HepG2 (cell line): ENCODE data around the gene SLC38A2. TPM values are rescaled to one million over a fixed set of nuclear protein-coding genes. Genes with fewer than 3 reads are reported as not detected.

Source experiments
- HDAC2 ChIP-seq: sonication (generic); formaldehyde crosslinking; IDR thresholded peaks from 2 replicates; pipeline ENCODE4 v1.4.0; 2020; ENCODE audit warnings: missing genetic modification reagents
- HNF1B ChIP-seq: sonication (generic); formaldehyde crosslinking; IDR thresholded peaks from 2 replicates; pipeline ENCODE4 v1.5.1; 2020; ENCODE audit warnings: mild to moderate bottlenecking, moderate library complexity, missing genetic modification reagents
- KAT8 ChIP-seq: IDR thresholded peaks from 2 replicates; pipeline ENCODE4 v1.6.1; 2016; ENCODE audit warnings: missing genetic modification reagents, missing compliant biosample characterization
- KDM2A ChIP-seq: sonication (generic); formaldehyde crosslinking; IDR thresholded peaks from 2 replicates; pipeline ENCODE4 v1.4.0; 2020; ENCODE audit warnings: low read depth, missing genetic modification reagents, borderline replicate concordance
- MTF1 ChIP-seq: sonication (generic); formaldehyde crosslinking; IDR thresholded peaks from 2 replicates; pipeline ENCODE4 v1.5.0; 2020; ENCODE audit warnings: missing genetic modification reagents
- MYNN ChIP-seq: sonication (generic); formaldehyde crosslinking; IDR thresholded peaks from 2 replicates; pipeline ENCODE4 v1.4.0; 2020; ENCODE audit warnings: mild to moderate bottlenecking, low read depth, missing genetic modification reagents
- RAD21 ChIP-seq: fragments of 450-650 bp; formaldehyde crosslinking; IDR thresholded peaks from 2 replicates; pipeline ENCODE4 v1.5.0; 2020; ENCODE audit warnings: mild to moderate bottlenecking
- RBFOX2 ChIP-seq: fragments of 200-400 bp; formaldehyde crosslinking; IDR thresholded peaks from 2 replicates; pipeline ENCODE4 v1.6.1; 2017; ENCODE audit warnings: low read depth, mild to moderate bottlenecking, low read length
- SNRNP70 ChIP-seq: fragments of 200-400 bp; formaldehyde crosslinking; IDR thresholded peaks from 2 replicates; pipeline ENCODE4 v1.6.1; 2017; ENCODE audit warnings: mild to moderate bottlenecking, low read depth, low read length, moderate library complexity
- SP140L ChIP-seq: sonication (generic); formaldehyde crosslinking; IDR thresholded peaks from 2 replicates; pipeline ENCODE4 v1.4.0; 2020; ENCODE audit warnings: missing genetic modification reagents, borderline replicate concordance
- TRAFD1 ChIP-seq: sonication (generic); formaldehyde crosslinking; IDR thresholded peaks from 2 replicates; pipeline ENCODE4 v1.5.1; 2020; ENCODE audit warnings: missing genetic modification reagents, mild to moderate bottlenecking, borderline replicate concordance
- ZBTB33 ChIP-seq: sonication (generic); formaldehyde crosslinking; IDR thresholded peaks from 2 replicates; pipeline ENCODE4 v1.4.0; 2020; ENCODE audit warnings: missing genetic modification reagents
- ZNF136 ChIP-seq: sonication (generic); formaldehyde crosslinking; IDR thresholded peaks from 2 replicates; pipeline ENCODE4 v1.8.1; 2022; ENCODE audit warnings: low read depth, mild to moderate bottlenecking, moderate library complexity, missing genetic modification reagents
- ZNF264 ChIP-seq: sonication (generic); formaldehyde crosslinking; IDR thresholded peaks from 2 replicates; pipeline ENCODE4 v1.4.0; 2020; ENCODE audit warnings: missing genetic modification reagents
- ZNF281 ChIP-seq: sonication (generic); formaldehyde crosslinking; IDR thresholded peaks from 2 replicates; pipeline ENCODE4 v1.4.0; 2020; ENCODE audit warnings: missing genetic modification reagents, borderline replicate concordance
- ZNF549 ChIP-seq: sonication (generic); formaldehyde crosslinking; IDR thresholded peaks from 2 replicates; pipeline ENCODE4 v1.5.0; 2020; ENCODE audit warnings: missing genetic modification reagents
- ZNF570 ChIP-seq: sonication (generic); formaldehyde crosslinking; IDR thresholded peaks from 2 replicates; pipeline ENCODE4 v1.4.0; 2020; ENCODE audit warnings: mild to moderate bottlenecking, missing genetic modification reagents, borderline replicate concordance
- ZNF619 ChIP-seq: sonication (generic); formaldehyde crosslinking; IDR thresholded peaks from 2 replicates; pipeline ENCODE4 v1.4.0; 2020; ENCODE audit warnings: mild to moderate bottlenecking, missing genetic modification reagents
- ZNF660 ChIP-seq: sonication (generic); formaldehyde crosslinking; IDR thresholded peaks from 2 replicates; pipeline ENCODE4 v1.5.1; 2020; ENCODE audit warnings: mild to moderate bottlenecking, low read depth, missing genetic modification reagents, borderline replicate concordance
- ZNF878 ChIP-seq: sonication (generic); formaldehyde crosslinking; IDR thresholded peaks from 2 replicates; pipeline ENCODE4 v1.8.1; 2023; ENCODE audit warnings: mild to moderate bottlenecking, missing genetic modification reagents, moderate library complexity
- polyA plus RNA-seq, 8 experiments: library from polyadenylated mRNA; depleted of rRNA in 3 of 8; stranded (reverse) in 7 of 8; unstranded in 1 of 8; fragments of >200 nt; fragmentation: Illumina TruSeq in 4 of 8; extraction: Trizol in 4 of 8; gene quantifications; 2 replicates each; pipeline versions ENCODE4 v1.2.1 to v1.2.3, GENCODE V29; 2011 to 2016; ENCODE audit warnings: low read depth in 4 of 8, missing spikeins in 1 of 8, mixed read lengths in 1 of 8; ENCODE audit not compliant: insufficient read depth in 1 of 8
- total RNA-seq, 5 experiments: library from RNA; depleted of rRNA; stranded (reverse); fragments of >200 nt; fragmentation: Illumina TruSeq; extraction: Trizol; gene quantifications; 2 replicates each; pipeline ENCODE4 v1.2.3, GENCODE V29; 2016; ENCODE audit warnings: low read depth in 1 of 5
- TF ChIP-seq, protein P1 (sequence below): sonication (generic); formaldehyde crosslinking; IDR thresholded peaks from 2 replicates; pipeline ENCODE4 v1.5.0; 2020; ENCODE audit warnings: mild to moderate bottlenecking, missing genetic modification reagents

Gene SLC38A2
- total and polyA plus RNA-seq, 2 of the 13 experiments (the other 11 are each of a cell fraction or from before 2014, with no cell fraction given), result 368 to 880 TPM

GRCh38 chr12:46367351-46368029 is 5.1 kb downstream of the SLC38A2 start (continued):
- no peak for TF ChIP-seq ZNF281 (CRISPR knock-in tag)
- no peak for TF ChIP-seq ZNF136 (CRISPR knock-in tag)
- TF ChIP-seq ZBTB33 (CRISPR knock-in tag), result no peak
- no peak for TF ChIP-seq ZNF264 (CRISPR knock-in tag)
- no peak for TF ChIP-seq ZNF619 (CRISPR knock-in tag)
- no peak for TF ChIP-seq RAD21 (CRISPR knock-in tag)
- TF ChIP-seq KDM2A (CRISPR knock-in tag), result no peak
- TF ChIP-seq HNF1B (CRISPR knock-in tag), result no peak; the same call in 1 of the 2 replicates
- TF ChIP-seq SNRNP70, result no peak
- TF ChIP-seq KAT8 (CRISPR knock-in tag), result no peak
- TF ChIP-seq HDAC2, result no peak
- TF ChIP-seq ZNF549 (CRISPR knock-in tag), result no peak
- TF ChIP-seq ZNF570 (CRISPR knock-in tag), result no peak
- TF ChIP-seq SP140L, result no peak
- peak; percentile 24; the same call in 1 of the 2 replicates for TF ChIP-seq ZNF878
- no peak for TF ChIP-seq MTF1 (CRISPR knock-in tag)
- TF ChIP-seq MYNN (CRISPR knock-in tag), result no peak
- peak; percentile 15 for TF ChIP-seq RBFOX2
- no peak for TF ChIP-seq ZNF660 (CRISPR knock-in tag)
- TF ChIP-seq TRAFD1 (CRISPR knock-in tag), result no peak
- TF ChIP-seq, protein P1, sequence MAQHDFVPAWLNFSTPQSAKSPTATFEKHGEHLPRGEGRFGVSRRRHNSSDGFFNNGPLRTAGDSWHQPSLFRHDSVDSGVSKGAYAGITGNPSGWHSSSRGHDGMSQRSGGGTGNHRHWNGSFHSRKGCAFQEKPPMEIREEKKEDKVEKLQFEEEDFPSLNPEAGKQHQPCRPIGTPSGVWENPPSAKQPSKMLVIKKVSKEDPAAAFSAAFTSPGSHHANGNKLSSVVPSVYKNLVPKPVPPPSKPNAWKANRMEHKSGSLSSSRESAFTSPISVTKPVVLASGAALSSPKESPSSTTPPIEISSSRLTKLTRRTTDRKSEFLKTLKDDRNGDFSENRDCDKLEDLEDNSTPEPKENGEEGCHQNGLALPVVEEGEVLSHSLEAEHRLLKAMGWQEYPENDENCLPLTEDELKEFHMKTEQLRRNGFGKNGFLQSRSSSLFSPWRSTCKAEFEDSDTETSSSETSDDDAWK (CRISPR knock-in tag), result no peak
